Liver (tissue), 9 donors: Measurements from ENCODE around the gene SPCS1. TPM values are rescaled to one million over a fixed set of nuclear protein-coding genes. Genes with fewer than 3 reads are reported as not detected.

Experiments
- DNase-seq: peaks from one replicate; pipeline ENCODE4 v3.0.0-alpha.2; 2017; ENCODE audit warnings: low spot score
- H3K27ac ChIP-seq, 2 donors: one replicate each; pipeline ENCODE4 v1.7.0; 2013; ENCODE audit warnings: inconsistent platforms in 2 of 2, low read length in 2 of 2, control low read depth in 1 of 2, low read depth in 1 of 2, mild to moderate bottlenecking in 1 of 2
- H3K27me3 ChIP-seq, 4 donors: one replicate each; pipeline versions ENCODE4 v1.6.1 to v1.7.0; 2013; ENCODE audit warnings: low read length in 3 of 4, inconsistent platforms in 1 of 4, mild to moderate bottlenecking in 1 of 4, moderate library complexity in 1 of 4; ENCODE audit not compliant: control insufficient read depth in 4 of 4, insufficient read depth in 4 of 4
- H3K36me3 ChIP-seq, 4 donors: one replicate each; pipeline versions ENCODE4 v1.6.1 to v1.7.0; 2013; ENCODE audit warnings: low read length in 3 of 4, mild to moderate bottlenecking in 3 of 4, low read depth in 1 of 4, moderate library complexity in 1 of 4; ENCODE audit not compliant: control insufficient read depth in 4 of 4, insufficient read depth in 3 of 4
- H3K4me1 ChIP-seq, 4 donors: one replicate each; pipeline versions ENCODE4 v1.6.1 to v1.7.0; 2013; ENCODE audit warnings: low read length in 3 of 4, mild to moderate bottlenecking in 3 of 4, moderate library complexity in 1 of 4; ENCODE audit not compliant: control insufficient read depth in 4 of 4, insufficient read depth in 4 of 4
- H3K4me3 ChIP-seq, 3 donors: one replicate each; pipeline versions ENCODE4 v1.6.1 to v1.7.0; 2013; ENCODE audit warnings: low read length in 3 of 3, control low read depth in 1 of 3, low read depth in 1 of 3, mild to moderate bottlenecking in 1 of 3
- H3K9ac ChIP-seq, 2 donors: one replicate each; pipeline ENCODE4 v1.7.0; 2013; ENCODE audit warnings: low read length in 2 of 2, mild to moderate bottlenecking in 2 of 2, moderate library complexity in 2 of 2, control low read depth in 1 of 2, low read depth in 1 of 2
- H3K9me3 ChIP-seq, 4 donors: one replicate each; pipeline versions ENCODE4 v1.6.1 to v1.7.0; 2013; ENCODE audit warnings: low read length in 3 of 4; ENCODE audit not compliant: control insufficient read depth in 4 of 4
- ATF3 ChIP-seq: IDR thresholded peaks from 2 replicates; pipeline ENCODE4 v1.6.1; 2016; ENCODE audit warnings: antibody characterized with exemption
- EGR1 ChIP-seq, 2 donors: IDR thresholded peaks; 2 replicates each; pipeline ENCODE4 v1.6.1; 2016 to 2018; ENCODE audit warnings: antibody characterized with exemption in 2 of 2, low read depth in 2 of 2
- FOXA1 ChIP-seq: IDR thresholded peaks from 2 replicates; pipeline ENCODE4 v1.6.1; 2016; ENCODE audit warnings: antibody characterized with exemption
- FOXA2 ChIP-seq: IDR thresholded peaks from 2 replicates; pipeline ENCODE4 v1.6.1; 2016; ENCODE audit warnings: antibody characterized with exemption
- GABPA ChIP-seq, 2 donors: IDR thresholded peaks in 1 of 2; conservative IDR thresholded peaks in 1 of 2; 2 replicates each; pipeline ENCODE4 v1.6.1; 2016; ENCODE audit warnings: antibody characterized with exemption in 2 of 2, mild to moderate bottlenecking in 1 of 2, moderate library complexity in 1 of 2
- HNF4A ChIP-seq, 2 donors: conservative IDR thresholded peaks; 2 replicates each; pipeline ENCODE4 v1.6.1; 2016; ENCODE audit warnings: antibody characterized with exemption in 2 of 2, mild to moderate bottlenecking in 2 of 2
- JUND ChIP-seq, 2 donors: IDR thresholded peaks; 2 replicates each; pipeline ENCODE4 v1.6.1; 2016; ENCODE audit warnings: antibody characterized with exemption in 2 of 2
- MAX ChIP-seq: IDR thresholded peaks from 2 replicates; pipeline ENCODE4 v1.6.1; 2016; ENCODE audit warnings: antibody characterized with exemption
- NR2F2 ChIP-seq: IDR thresholded peaks from 2 replicates; pipeline ENCODE4 v1.6.1; 2016; ENCODE audit warnings: antibody characterized with exemption
- RAD21 ChIP-seq, 2 donors: IDR thresholded peaks; 2 replicates each; pipeline ENCODE4 v1.6.1; 2016; ENCODE audit warnings: antibody characterized with exemption in 2 of 2, mild to moderate bottlenecking in 2 of 2
- REST ChIP-seq: IDR thresholded peaks from 2 replicates; pipeline ENCODE4 v1.6.1; 2016; ENCODE audit warnings: antibody characterized with exemption, mild to moderate bottlenecking
- RXRA ChIP-seq, 2 donors: IDR thresholded peaks; 2 replicates each; pipeline ENCODE4 v1.6.1; 2017 to 2018; ENCODE audit warnings: antibody characterized with exemption in 2 of 2, mild to moderate bottlenecking in 1 of 2
- SP1 ChIP-seq: IDR thresholded peaks from 2 replicates; pipeline ENCODE4 v1.6.1; 2018; ENCODE audit warnings: antibody characterized with exemption, mild to moderate bottlenecking
- TAF1 ChIP-seq: conservative IDR thresholded peaks from 2 replicates; pipeline ENCODE4 v1.6.1; 2016; ENCODE audit warnings: antibody characterized with exemption, mild to moderate bottlenecking
- YY1 ChIP-seq: IDR thresholded peaks from 2 replicates; pipeline ENCODE4 v1.6.1; 2016; ENCODE audit warnings: antibody characterized with exemption, mild to moderate bottlenecking
- ZBTB33 ChIP-seq: IDR thresholded peaks from 2 replicates; pipeline ENCODE4 v1.6.1; 2016; ENCODE audit warnings: antibody characterized with exemption
- WGBS: extraction: QIAGEN DNeasy Blood & Tissue Kit; methylation state at CpG from one replicate; pipeline ENCODE4 v1.1.7; 2013; 5-methylcytosine and 5-hydroxymethylcytosine counted together
- polyA plus RNA-seq, 2 donors: library from polyadenylated mRNA; stranded (reverse) in 1 of 2; unstranded in 1 of 2; fragments of 200-250 nt in 1 of 2; fragments of >200 nt in 1 of 2; fragmentation: Nextera tagmentation in 1 of 2; extraction: Ambion mirVana in 1 of 2; gene quantifications; one replicate each; pipeline versions ENCODE4 v1.2.1 to v1.2.3, GENCODE V29; 2013 to 2015
- total RNA-seq, 2 donors: library from RNA; depleted of rRNA; stranded (reverse); fragments of >200 nt; gene quantifications; one replicate each; pipeline ENCODE4 v1.2.3, GENCODE V29; 2014
- TF ChIP-seq, protein P1 (sequence below): fragments of 150-350 bp; IDR thresholded peaks from 2 replicates; pipeline ENCODE4 v1.5.1; 2017; ENCODE audit warnings: improper control_type of control experiment, low read depth, low read length; ENCODE audit not compliant: missing input control
- donor health status: healthy.
- donor health status: healthy.
- donor health status: healthy.
- donor health status: healthy.
- donor health status: healthy.

The SPCS1 gene
- total and polyA plus RNA-seq, 4 donors = 42.3 to 227 (median 113) TPM

- no peak overlapping the region for H3K4me3 ChIP-seq
- DNase-seq = no peak
- H3K9ac ChIP-seq = no peak overlapping the region
- no peaks in the 10 kb centered on the region for H3K9me3 ChIP-seq
- H3K27me3 ChIP-seq = no peaks in the 10 kb centered on the region
- H3K27ac ChIP-seq = no peak overlapping the region
- TF ChIP-seq FOXA1 (no peak), REST (no peak), FOXA2 (no peak), GABPA (IDR thresholded peaks at IDR 0.05 in 1 of 2, conservative IDR thresholded peaks at IDR 0.05 in 1 of 2) (no peak), NR2F2 (no peak), SP1 (no peak), TAF1 (no peak), RXRA (IDR thresholded peaks at IDR 0.05) (no peak), ZBTB33 (no peak), EGR1 (IDR thresholded peaks at IDR 0.05; ENCODE audit: low read depth in 2 of 2) (no peak), RAD21 (IDR thresholded peaks at IDR 0.05) (no peak), YY1 (no peak), ATF3 (no peak), HNF4A (conservative IDR thresholded peaks at IDR 0.05) (no peak), JUND (IDR thresholded peaks at IDR 0.05) (no peak), MAX (no peak)
- TF ChIP-seq, protein P1, sequence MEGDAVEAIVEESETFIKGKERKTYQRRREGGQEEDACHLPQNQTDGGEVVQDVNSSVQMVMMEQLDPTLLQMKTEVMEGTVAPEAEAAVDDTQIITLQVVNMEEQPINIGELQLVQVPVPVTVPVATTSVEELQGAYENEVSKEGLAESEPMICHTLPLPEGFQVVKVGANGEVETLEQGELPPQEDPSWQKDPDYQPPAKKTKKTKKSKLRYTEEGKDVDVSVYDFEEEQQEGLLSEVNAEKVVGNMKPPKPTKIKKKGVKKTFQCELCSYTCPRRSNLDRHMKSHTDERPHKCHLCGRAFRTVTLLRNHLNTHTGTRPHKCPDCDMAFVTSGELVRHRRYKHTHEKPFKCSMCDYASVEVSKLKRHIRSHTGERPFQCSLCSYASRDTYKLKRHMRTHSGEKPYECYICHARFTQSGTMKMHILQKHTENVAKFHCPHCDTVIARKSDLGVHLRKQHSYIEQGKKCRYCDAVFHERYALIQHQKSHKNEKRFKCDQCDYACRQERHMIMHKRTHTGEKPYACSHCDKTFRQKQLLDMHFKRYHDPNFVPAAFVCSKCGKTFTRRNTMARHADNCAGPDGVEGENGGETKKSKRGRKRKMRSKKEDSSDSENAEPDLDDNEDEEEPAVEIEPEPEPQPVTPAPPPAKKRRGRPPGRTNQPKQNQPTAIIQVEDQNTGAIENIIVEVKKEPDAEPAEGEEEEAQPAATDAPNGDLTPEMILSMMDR = no peak
- peaks cover 2 to 35% (median 21%) of the 10 kb centered on the region in 4 donors for H3K4me1 ChIP-seq
- H3K36me3 ChIP-seq = peaks cover 0 to 9% (median 5%) of the 10 kb centered on the region in 4 donors
- WGBS = 84% methylated on average over 2 of the region's 2 CpGs
These were observed 4.6 kb downstream of the SPCS1 start for GRCh38 chr3:52710512-52710911.
